Activated CD4-positive, alpha-beta T cell treated with anti-CD3 and anti-CD28 coated beads for 24 hours (primary cell): ENCODE measurements around the gene RAPGEF6.
"Not testable (repeated sequence)": the region's sequence is repeated elsewhere in the genome, so short reads cannot be mapped to it uniquely, and the experiment has no call there.

ENCODE experiments used
- DNase-seq, 2 donors: peaks; one replicate each; pipeline ENCODE4 v3.0.0-alpha.2; 2020; ENCODE audit warnings: low read depth in 2 of 2

The RAPGEF6 gene

DNA sequence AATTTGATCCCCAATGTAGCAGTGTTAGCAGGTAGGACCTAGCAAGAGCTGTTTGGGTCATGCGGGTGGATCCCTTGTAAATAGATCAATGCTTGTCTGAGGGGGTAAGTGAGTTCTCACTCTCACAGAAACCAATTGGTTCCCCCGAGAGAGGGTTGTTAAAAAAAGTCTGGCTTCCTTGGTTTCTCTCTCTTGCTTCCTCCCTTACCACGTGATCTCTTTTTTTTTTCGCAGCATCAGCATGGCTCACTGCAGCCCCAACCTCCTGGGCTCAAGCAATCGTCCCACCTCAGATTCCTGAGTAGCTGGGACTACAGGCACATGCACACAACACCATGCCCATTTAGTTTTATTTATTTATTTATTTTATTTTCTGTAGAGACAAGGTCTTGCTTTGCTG lies 26.4 kb downstream of the RAPGEF6 start:
- DNase-seq, result no peak

DNA sequence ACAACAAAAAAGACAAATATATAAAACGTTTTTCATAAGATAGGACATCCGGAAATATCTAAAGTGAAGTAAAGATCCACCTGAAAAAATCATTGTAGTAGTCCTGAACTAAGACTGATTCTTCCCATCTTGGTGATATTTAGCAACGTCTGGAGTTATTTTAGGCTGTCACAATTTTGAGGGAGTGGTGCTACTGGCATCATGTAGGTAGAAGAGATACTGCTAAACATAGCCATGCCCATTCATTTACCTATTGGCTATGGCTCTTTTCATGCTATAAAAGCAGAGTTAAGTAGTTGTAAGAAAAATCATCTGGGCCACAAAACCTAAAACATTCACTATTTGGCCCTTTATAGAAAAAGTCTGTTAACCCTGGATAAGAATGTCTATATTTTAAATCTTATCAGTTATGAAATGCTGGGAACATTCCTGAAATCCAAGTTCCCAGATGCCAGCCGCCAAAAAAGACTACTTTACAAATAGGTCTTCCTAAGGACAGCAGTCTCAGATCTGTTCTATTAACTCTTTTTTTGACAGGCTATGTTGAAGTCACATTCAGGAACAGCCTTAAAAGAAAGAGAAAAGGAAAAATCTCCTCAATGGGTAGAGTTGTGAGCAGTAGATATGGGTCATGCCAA lies 27.0 kb downstream of the RAPGEF6 start:
- DNase-seq, result no peak

DNA sequence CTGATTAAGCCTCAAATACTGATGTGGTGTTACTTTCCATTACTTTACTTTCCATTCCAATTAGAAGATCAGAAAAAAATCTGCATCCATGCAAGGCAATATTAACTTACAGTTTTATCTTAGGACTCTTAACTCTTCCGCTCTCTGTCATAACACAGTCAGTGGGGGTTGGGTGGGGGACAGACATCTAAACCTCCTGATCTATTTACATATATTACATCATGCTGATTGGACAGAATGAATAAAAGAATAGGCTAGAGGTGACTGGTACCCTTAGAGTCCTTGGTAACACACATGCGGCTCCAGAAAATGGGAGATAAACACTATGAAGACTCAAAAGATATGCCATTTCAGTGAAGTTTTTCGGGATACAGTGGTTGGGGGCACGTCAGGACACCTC lies 27.6 kb downstream of the RAPGEF6 start:
- DNase-seq, result no peak

DNA sequence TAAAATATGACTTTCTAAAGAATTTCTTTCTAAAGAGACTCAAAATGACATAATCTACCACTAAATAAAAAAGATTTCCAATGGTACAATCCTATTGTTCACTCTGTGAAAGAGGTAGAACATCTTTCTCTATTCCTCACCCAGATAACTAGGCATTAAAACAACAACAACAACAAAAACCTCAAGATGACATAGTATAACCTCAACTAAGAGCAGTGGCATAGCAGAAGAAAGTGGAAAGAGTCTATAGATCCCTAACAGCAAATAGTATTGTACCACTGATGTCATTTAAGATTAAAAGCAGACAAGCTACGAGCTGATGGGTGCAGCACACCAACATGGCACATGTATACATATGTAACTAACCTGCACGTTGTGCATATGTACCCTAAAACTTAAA lies 29.9 kb downstream of the RAPGEF6 start:
- no peak for DNase-seq

DNA sequence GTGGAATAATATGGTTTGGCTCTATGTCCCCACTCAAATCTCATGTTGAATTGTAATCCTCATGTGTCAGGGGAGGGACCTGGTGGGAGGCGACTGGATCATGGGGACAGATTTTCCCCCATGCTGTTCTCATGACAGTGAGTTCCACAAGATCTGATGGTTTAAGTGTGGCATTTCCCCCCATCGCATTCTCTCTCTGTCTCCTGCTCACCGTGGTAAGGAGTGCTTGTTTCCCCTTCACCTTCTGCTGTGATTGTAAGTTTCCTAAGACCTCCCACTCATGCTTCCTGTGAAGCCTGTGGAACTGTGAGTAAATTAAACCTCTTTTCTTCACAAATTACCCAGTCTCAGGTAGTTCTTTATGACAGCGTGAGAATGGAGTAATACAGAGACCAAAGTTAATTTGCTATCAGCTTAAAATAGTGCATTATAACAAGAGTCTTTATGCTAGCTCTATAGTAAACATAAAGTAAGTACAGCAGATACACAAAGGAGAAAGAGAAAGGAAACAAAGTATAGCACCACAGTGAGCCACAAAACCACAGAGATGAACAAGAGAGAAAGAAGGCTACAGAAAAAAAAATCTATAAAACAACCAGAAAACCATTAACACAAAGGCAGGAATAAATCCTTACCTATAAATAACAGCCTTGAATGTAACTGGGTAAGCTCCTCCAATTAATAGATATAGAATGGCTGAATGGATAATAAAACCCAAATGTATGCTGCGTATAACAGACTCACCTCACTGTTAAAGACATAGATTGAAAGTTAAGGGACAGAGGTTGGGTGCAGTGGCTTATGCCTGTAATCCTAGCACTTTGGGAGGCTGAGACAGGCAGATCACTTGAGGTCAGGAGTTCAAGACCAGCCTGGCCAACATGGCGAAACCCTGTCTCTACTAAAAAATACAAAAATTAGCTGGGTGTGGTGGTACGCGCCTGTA lies 39.7 kb downstream of the RAPGEF6 start:
- no peak for DNase-seq

DNA sequence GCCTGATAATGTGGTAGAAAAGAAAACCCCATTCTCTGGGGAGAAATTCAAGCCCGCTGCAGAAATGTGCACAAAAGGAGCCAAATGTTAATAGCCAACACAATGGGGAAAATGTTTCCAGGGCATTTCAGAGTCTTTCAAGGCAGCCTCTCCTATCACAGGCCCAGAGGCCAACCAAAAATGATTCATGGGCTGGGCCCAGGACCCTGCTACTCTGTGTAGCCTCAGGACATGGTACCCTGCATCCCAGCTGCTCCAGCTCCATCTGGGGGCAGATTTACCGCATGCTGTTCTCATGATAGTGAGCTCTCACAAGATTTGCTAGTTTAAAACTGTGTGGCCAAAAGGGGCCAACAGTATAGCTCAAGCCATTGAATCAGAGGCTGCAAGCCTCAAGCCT lies 41.1 kb downstream of the RAPGEF6 start:
- DNase-seq, result no peak

DNA sequence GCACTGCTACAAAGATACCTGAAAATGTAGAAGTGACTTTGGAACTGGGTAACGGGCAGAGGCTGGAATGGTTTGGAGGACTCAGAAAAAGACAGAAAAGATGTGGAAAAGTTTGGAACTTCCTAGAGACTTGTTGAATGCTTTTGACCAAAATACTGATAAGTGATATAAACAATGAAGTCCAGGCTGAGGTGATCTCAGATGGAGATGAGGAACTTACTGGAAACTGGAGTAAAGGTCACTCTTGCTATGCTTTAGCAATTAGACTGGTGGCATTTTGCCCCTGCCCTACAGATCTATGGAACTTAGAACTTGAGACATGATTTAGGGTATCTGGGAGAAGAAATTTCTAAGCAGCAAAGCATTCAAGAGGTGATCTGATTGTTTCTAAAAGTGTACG lies 41.6 kb downstream of the RAPGEF6 start:
- not testable (repeated sequence) for DNase-seq

DNA sequence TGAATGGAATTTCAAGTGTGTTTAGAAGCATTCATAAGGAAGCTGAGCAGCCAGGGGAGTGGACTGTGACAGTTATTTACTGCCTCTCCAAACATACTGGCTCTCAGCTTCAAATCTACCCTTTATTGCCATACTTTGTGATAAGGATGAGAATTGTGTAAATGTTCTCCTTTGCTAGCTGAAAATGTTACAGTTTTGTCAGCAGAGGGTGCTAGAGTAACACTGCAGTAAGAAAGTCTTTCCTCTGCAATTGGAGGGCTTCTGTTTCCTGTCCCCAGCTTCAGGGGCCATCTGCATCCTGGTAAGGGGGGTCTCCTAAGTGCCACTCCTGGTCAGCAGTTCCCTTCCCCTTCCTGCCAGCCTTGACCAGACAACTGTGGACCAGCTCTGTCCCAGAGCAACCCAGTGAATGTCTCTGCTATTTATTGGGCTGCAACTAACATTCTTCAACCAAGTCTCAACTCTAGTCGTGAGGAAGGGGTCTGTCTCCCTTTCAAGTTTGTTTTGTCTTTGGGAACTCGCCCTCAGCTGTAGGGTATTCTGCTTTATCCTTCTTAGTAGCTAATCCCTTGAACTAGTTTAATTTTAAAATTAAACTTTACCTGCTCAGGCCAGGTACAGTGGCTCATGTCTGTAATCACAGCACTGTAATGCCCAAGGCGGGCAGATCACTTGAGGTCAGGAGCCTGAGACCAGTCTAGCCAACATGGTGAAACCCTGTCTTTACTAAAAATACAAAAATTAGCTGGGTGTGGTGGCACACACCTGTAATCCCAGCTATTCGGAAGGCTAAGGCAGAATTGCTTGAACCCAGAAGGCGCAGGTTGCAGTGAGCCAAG lies 45.3 kb downstream of the RAPGEF6 start:
- DNase-seq, result no peak

DNA sequence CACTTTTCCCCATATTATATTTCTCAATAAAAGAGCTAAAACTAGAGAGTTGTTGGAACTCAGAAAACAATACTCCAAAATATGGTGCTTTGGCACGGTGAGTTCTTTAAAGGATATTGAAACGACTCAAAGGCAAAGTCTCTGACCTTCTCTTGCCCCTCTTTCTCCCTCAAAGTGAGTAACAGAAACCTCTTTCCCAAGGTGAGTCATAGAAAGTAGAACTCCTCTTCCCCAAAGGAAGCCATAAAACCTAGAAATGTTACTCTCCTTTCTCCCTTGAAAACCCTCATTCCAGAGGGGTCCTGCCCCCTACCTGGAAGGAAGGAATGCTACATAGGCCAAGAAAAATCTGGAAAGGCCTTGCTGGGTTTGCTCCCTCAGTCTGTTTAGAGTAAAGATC lies 47.5 kb downstream of the RAPGEF6 start:
- DNase-seq, result no peak

DNA sequence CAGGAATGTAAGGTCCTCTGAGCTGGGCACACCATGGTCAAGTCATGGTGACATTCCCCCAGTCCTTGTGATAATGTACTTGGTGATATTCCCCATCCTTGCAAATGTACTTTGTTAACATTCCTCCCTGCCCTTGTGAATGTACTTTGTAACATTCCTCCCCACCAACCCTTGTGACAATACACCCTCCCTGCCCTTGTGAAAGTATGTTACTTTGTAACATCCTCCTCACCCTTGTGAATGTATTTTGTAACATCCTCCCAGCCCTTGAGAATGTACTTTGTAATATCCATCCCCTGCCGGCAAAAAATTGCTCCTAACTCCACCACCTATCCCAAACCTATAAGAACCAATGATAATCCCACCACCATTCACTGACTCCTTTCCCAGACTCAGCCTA lies 53.3 kb downstream of the RAPGEF6 start:
- DNase-seq, result no peak

DNA sequence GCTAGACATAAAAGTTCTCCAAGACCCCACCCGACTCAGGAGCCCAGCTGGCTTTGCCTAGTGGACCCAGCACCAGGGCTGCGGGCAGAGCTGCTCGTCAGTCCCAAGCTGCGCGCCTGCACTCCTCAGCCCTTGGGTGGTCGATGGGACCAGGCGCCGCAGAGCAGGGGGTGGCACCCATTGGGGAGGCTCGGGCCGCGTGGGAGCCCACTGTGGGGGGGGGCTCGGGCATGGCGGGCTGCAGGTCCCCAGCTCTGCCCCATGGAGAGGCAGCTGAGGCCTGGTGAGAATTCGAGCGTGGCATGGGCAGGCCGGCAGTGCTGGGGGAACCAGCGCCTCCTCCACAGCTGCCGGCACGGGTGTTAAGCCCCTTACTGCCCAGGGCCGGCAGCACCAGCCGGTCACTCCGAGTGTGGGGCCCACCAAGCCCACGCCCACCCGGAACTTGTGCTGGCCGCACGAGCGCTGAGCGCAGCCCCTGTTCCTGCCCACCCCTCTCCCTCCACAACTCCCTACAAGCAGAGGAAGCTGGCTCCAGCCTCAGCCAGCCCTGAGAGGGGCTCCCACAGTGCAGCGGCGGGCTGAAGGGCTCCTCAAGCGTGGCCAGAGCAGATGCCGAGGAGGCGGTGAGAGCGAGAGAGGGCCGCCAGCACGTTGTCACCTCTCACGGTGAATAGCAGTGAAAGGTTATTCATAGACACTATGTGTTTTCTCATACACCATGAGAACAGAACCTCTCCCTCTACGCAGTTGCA lies 54.9 kb downstream of the RAPGEF6 start:
- no peak for DNase-seq

DNA sequence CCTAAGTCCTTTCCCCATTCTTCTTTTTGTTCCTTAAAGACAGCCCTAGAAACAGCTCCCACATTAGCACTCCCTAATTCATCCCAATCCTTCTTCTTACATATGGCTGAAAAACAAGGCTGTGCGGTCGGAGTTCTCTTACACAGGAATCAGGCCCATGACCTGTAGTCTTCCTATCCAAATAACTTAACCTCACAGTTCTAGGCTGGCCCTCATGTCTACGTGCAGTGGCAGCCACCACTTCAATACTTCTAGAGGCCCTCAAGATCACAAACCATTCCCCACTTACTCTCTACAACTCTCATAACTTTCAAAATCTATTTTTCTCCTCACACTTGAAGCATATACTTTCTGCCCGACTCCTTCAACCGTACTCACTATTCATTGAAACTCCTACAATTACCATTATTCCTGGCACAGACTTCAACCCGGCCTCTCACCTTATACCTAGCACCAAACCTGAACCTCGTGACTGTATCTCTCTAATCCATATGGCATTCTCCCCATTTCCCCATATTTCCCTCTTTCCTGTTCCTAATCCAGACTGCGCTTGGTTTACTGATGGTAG lies 59.3 kb downstream of the RAPGEF6 start:
- DNase-seq, result no peak

DNA sequence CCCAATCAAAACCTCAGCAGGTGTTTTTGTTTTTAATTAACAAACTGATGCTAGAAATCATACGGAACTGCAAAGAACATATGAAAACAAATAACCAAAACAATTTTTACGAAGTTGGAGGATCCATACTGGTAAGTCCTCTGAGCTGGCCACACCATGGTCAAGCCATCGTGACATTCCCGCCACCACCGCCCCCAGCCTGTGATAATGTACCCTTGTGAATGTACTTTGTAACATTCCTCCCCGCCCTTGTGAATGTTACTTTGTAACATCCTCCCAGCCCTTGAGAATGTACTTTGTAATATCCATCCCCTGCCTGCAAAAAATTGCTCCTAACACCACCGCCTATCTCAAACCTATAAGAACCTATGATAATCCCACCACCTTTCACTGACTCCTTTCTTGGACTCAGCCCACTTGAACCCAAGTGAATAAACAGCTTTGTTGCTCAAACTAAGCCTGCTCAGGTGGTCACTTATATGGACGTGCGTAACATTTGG lies 63.3 kb downstream of the RAPGEF6 start:
- DNase-seq, result no peak

DNA sequence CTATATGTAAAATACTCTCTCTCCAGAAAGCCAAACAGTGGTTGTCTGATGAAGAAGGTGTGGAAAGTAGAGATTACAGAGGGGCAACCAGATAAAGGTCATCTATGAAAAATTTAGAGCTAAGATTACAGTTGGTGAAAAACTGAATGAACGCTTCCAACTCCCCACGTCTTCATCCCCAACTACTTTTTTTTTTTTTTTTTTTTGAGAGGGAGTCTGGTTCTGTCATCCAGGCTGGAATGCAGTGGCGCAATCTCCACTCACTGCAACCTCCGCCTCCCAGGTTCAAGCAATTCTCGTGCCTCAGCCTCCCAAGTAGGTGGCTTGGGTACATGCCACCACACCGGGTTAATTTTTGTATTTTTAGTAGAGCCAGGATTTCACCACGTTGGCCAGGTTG lies 64.3 kb downstream of the RAPGEF6 start:
- DNase-seq, result no peak

DNA sequence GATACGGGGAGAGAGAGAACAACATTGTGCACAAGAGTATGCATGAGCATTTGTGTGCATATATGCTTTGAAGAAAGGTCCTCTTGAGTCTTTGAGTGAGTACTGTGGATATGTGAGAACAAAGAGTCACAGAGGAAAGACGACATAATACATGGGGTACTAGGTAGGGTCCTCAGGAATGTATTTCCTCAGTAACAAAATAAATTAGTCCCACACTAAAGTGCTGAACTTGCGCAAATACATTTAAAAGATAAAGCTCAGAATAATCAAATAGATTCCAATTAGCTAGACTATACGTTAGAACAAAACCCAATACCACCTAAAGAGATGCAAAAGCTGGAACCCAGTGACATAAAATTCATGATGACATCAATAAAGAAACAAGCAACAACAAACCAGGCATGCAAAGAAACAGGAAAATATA lies 70.8 kb downstream of the RAPGEF6 start:
- no peak for DNase-seq

DNA sequence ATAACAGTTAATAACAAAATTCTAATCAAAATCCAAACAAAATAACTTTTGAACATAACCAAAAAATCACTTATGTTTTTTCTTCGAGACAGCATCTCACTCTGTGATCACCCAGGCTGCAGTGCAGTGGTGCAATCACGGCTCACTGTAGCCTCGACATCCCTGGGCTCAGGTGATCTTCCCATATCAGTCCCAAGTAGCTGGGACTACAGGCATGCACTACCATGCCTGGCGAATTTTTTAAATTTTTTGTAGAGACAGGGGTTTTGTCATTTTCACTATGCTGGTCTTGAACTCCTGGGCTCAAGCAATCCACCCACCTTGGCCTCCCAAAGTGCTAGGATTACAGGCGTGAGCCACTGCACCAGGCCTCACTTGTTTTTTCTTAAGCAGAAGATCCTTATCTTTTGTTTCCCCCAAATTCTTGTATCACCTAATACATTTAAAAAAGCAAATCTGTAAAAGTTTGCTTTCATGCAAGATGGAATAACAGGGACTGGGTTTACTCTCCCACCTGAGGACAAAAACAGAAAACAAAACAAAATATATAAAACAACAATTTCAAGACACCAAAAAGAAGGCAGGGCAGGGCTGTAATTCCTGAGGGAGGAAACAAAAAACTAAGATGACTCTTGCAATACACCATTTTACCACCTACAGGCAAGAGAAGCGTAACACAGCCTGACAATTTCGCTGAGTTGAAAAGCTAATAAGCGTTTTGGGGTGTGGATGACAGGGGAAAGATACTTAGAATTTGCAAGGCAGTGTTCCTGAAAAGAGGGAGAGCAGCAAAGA lies 71.4 kb downstream of the RAPGEF6 start:
- no peak for DNase-seq

DNA sequence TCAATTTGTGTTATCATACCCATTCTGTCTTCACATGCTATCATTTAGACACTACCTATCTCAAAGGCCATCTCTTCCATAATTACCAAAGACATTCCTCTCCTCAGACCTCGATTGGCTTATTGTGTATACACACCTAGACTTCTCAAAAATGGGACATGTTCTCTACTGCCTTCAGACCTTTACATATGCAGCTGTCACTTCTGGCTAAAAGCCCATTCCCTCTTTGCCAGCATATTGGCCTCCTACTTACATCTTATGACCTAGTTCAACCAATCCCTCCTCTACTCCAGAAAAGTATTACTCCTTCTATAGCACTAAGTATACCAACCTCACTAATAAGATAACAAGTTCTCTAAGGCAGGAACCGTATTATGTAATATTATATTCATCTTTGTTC lies 84.4 kb downstream of the RAPGEF6 start:
- DNase-seq, result no peak

DNA sequence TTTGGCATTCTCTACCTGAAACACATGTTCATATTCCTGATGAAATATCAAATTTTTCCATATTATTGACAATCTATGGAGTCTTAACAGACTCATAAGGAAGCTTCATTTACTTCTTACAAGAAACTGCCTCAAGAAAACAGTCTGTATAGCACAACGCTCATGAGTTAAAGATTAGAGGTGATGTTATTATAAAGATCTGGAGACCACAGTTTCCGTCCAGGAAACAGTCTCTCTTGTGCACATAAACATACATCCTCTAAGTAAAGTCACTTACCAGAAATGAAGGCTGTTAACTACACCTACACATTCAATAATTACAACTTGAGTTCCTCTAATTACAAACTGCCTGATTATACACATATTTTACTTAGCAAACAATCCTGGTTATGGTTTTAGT lies 86.9 kb downstream of the RAPGEF6 start:
- no peak for DNase-seq

DNA sequence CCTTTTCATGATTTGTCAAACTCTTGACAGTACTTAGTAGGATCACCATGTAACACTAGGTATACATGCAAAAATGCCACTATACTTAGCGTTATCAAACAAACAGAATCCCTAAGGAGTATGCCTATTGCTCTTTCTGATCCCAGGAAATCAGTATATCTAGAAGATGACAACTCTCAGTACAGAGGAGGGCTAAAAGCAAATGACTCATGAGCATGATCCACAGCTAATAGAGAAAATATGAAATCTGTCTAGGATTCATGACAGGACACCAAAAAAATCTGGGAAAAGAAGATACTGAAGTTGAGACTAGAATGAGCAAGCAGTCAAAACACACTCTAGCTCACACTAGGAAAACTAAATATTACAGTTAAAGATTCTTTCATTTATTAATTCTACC lies 89.2 kb downstream of the RAPGEF6 start:
- DNase-seq, result no peak

DNA sequence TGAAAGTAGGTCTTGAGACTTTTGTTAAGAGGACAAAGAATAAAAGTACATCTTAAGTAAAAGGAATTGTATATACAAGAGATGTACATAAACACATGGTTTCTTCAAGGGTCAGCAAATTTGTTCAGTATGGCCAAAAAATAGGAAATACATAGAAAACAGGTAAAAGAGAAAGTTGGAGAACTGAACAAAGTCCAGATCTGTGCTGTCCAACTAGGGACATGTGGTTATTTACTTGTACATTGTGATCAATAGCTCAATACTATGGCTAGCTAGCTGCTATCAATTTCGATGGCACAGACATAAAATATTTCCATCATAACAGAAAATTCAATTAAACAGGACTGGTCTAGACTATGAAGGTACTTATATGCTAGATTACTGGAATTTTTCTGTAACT lies 92.3 kb downstream of the RAPGEF6 start:
- DNase-seq, result no peak
